HG02798 (cell line): ENCODE measurements around the gene DCAF10.
"Not testable (repeated sequence)": the region's sequence is repeated elsewhere in the genome, so short reads cannot be mapped to it uniquely, and the experiment has no call there.

Experiments
- ATAC-seq: cut with Tn5 transposase; IDR thresholded peaks from one replicate; pipeline ENCODE4 v1.9.1; 2021; ENCODE audit warnings: mild to moderate bottlenecking; ENCODE audit not compliant: unreplicated experiment, poor library complexity

The DCAF10 gene

DNA sequence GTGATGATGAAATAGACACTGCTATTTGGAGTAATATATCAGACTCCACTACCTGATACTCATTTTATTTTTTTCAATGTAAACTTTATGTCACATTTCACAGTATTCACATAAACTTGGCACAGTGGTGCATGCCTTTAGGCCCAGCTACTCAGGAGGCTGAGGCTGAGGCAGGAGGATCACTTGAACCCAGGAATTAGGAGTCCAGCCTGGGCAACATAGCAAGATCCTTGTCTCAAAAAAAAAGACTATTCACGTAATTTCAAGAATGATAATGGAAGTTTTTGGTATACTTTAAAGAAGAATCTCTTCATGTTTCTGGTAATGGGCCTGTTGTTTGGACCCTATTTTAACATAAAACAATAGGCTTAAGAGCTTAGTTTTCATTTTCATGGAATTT is 56.0 kb downstream of the DCAF10 start:
- ATAC-seq = no peak

DNA sequence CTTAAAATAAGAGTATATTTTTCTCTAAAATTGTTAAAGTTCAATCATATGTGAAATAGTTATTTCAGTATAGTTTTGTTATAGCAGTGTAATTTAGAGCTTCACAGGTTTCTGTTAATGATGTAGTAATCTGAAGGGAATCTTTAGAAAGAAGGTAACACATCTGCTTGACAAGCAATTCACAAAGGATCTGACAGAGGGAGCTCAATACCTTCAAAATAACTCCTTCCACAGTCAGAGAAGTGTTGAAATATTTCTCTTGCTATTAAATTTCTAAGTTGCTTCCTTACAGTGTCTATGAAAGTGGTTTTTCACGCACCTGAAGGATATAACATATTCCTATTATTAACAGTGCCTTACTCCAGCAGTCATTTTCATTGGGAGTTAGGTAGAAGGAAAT is 58.4 kb downstream of the DCAF10 start:
- ATAC-seq = no peak

DNA sequence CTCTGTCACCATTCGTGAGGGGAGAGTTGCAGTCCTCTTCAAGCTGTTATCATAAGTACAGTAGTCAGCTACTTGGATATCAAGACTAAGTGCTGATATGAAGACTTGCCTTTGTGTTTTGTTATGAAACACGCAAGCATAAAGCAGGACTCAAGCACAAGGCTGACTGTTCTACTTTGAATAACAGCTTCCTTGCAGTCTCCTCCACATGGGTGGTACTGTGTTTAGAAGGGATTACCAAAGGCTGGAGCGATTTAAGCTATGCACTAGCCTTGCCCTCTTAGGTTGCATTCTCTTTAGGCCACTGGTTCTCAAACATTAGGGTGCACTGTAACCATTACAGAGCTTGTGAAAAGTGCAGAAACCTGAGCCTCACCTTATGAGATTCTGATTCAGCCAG is 61.9 kb downstream of the DCAF10 start:
- ATAC-seq = no peak

DNA sequence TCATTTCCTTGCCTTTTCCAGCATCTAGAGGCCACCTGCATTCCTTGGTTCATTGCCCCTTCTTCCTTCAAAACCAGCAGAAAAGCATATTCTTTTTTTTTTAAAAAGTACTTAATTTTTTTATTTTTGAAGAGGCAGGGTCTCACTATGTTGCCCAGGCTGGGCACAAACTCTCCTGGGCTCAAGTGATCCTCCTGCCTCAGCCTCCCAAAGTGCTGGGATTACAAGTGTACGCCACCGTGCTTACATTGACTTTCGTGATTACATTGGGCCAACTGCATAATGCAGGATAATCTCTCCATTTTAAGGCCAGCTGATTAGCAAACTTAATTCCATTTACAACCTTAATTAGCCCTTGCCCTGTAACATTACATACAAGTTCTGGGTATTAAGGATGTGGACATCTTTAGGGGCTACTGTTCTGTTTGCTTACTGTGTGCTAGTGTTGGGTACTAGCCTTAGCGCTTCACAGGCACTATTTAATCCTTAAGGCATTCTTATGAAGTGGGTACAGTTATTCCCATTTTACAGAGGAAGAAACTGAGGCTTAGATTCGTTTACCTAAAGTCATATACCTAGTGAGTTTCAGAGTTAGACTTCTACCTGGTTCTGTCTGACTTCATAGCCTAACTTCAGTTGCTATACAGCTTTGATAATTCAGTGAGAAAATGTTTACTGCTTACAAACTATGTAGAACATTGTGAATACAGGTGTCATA is 69.6 kb downstream of the DCAF10 start:
- no peak for ATAC-seq

DNA sequence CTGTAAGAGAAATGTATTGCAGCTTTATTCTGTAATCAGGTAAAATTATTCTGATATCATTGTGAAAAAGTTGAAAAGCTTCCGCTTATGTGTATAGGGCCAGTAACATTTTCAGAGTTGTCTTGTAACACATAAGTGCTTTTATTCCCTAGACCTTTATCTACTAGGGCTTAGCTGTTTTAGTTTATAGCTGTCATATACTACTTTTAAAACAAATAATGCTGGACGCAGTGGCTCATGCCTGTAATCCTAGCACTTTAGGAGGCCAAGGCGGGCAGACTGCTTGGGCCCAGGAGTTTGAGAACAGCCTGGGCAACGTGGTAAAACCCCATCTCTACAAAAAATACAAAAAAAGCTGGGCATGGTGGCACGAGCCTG is 70.2 kb downstream of the DCAF10 start:
- no peak for ATAC-seq

DNA sequence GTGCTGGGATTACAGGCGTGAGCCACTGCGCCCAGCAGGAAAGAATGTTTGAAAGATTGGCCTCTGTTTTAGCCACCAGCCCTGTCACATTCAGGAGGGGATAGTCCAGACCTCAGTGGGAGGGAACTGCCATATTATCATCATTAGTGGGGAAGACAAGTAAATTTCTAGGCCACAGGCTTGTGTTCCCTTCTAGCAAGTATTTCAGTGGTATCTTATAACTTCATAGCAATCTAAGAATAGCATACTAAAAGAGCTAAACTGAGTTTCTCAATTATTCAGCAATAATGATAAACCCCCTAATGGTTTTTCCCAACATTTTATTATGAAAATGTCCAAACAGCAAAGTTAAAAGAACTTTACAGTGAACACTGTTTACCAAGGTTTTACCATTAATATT is 73.4 kb downstream of the DCAF10 start:
- ATAC-seq = no peak

DNA sequence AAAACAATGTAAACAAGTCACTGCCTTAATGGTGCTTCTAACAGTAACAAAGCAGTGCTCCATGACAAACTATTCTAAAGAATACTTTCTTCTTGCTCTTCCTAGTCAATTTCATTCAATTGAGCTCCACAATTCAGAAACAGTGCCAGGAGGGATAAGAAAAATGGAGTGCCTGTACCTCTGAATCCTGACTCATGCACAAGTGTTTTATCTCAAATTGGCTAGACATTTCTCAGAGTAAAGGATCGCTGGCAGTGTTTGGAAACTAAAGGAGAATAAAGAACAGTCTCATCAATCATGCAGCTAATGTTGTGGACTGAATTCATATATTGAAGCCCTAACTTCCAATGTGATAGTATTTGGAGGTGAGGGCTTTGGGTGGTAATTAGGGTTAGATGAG is 75.8 kb downstream of the DCAF10 start:
- ATAC-seq = no peak

DNA sequence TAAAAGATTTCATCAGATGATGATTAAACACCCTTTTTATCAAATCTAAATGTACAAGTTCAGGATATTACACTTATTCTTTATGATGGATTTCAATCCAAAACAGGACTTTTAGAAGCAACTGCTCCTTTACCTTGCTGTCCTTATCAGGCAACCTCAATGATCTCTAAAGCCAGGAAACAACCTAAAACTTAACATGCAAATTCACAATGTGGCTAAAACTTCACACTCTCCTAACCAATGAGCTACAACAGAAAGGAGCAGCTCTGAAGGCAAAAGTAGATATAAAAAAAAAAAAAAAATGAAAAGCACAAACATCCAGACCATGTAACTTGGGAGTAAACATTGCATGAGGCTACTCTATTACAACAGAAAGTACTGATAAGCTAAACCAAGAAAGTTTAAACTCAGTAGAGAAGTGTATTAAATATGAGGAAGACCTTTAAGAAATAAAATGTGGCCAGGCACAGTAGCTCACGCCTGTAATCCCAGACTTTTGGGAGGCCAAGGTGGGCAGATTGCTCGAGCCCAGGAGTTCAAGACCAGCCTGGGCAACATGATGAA is 80.4 kb downstream of the DCAF10 start:
- ATAC-seq = peak; percentile 42

DNA sequence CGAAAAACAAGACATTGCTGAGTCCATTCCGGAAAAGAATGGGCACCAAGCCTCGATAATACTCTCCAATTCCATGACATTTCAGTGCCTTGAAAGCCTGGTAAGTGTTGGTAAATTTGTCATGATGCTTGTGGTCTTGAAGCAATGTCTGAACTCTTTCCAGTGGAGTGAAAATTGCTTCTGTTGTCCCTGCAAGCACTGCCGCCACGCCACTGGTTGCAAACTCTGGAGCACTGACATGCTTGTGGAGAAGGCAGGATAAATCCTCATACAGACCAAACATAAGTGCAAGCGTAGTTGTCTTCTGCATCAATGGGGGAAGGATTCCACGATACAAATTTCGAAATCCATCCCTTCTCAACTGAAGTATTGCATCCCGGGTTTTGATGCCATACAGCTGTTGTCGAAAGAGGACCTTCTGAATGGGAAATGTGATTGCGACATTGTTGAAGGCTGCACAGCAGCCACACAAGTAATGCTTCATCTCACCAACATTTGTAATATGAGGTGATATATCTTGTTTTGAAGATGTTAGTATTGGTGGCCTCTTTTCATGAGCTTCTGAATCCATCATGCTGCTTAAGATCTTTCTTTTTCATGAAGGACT is 87.5 kb downstream of the DCAF10 start:
- ATAC-seq = not testable (repeated sequence)

DNA sequence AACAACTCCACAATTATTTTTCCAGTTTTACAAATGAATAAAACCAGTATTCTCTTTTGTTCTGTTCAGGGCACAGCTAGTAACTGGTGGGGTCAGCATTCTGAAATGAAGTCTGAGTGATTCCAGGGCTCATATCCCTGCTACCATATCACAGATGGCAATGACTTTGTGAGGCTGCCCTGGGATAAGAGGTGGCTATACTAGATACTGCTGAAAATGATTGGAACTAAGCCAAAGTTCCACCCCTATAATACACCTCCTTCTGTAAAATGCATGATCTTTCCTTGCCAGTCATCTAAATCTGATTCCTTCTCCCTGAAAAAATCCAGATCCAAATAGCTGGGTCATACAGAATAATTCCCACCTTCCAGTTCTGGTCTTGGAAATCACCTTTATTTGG is 88.9 kb downstream of the DCAF10 start:
- no peak for ATAC-seq

DNA sequence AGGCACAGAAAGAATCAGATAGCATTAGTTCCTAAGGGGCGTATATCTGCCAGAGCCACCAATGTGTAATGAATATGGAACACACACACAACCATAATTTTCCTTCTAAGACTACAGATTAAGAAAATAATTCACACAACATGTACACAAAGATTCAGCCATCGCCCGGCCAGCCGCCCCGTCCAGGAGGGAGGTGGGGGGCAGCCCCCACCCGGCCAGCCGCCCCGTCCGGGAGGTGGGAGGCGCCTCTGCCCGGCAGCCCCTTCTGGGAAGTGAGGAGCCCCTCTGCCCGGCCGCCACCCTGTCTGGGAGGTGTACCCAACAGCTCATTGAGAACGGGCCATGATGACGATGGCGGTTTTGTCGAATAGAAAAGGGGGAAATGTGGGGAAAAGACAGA is 90.4 kb downstream of the DCAF10 start:
- ATAC-seq = not testable (repeated sequence)

DNA sequence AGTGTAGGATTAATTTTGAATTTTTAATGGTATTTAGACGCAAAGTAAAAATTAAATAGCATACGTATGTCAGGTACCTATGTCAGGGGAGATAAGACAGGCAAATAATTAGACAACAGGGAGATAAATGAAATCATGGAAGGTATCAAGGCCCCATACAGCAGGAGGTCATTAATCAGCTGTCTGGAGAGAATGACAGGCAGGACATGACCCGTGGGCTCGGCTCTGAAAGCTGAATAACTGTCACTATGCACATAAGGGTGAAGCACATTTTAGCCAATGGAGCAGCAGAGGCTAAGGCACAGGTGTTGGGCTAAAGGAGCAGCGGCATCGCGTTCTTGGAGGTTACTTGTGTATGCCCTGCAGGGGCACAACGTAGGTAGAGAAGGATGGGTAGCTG is 91.5 kb downstream of the DCAF10 start:
- ATAC-seq = no peak

DNA sequence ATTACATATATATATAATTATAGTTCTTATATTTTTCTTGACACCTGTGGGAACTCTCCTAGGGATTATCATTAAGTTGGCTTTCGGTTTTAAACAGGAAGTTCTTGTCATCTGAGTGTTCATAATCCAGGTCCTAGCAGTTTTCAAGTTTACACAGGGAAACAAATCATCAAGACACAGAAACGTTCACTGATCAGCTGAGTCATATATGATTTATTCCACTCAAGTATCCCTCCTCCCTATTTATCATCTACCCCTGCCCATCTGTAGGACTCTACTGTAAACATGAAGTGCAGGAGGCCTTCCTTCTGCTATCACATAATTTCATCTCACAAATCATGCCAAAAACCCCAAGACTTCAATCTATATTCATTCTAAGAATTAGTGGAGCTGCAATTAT is 97.1 kb downstream of the DCAF10 start:
- no peak for ATAC-seq

DNA sequence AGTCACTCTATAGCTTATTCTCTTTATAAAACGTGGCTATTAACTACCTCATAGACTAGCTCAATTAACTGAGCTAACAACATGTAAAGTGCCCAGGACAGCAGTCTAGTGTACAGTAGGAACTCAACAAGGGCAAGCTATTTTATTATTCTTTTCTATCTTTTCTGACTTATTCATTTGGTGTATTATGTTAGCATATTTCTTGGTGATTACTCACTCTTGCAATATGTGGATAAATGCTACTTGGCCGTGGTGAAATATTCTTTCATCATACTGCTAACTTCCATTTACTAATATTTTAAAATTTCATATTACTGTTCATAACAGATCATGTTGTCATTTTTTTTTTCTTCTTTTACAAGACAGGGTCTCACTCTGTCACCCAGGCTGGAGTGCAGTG is 98.4 kb downstream of the DCAF10 start:
- no peak for ATAC-seq

DNA sequence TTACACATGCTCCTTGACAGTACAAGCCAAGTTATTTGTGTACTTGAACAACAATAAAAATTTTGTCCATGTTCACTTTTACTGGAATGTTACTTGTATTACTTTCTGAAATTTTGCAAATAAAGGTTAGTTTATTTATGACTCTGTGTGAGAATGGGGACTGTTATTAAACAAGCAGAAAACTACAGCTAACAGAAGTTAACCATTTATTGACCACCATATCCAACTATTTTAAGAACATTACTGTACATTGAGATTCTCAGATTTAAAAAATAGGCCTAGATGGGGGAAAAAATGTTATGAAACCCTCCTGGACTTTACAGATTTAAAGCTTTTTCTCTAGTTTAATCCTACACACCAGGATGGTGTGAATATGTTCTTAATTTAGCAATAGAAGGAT is 101.5 kb downstream of the DCAF10 start:
- no peak for ATAC-seq

DNA sequence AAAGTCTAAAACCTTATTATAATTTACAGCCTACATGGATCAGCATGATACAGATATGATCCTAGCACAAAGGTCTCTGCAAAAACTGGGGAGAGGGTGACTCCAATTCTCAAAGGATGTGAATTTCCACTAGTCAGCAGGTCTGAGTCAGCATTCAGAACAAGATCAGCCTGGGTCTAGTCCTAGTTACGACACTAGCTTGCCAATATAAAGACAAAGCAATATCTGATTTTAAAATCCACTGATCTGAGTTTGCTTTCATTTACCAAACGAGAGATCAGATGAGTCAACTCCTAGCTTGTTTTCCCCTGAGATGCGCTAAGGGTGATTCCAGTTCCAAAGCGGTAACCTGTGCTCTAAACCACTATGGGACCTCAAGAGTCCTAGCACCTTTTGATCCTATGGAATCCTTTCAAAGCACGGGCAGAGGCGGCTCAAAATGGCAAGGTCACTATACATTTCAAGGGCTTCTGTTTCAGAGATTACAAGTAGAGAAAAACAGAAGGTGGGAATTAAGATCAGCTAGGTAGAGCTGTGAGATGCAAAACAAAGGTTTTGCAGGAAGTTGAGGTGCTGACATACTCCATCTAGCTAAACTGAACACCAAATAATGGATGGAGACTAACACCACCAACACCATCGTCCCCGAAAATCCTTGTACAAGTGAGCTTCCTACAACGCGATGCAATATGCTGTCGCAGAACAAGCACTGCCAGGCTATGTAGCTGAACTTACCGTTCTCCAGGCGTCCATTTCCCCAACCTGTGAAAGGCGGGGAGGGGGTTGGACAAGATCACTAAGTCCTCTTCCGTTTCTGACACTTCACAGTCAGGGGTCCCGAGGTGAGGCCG is 102.4 kb downstream of the DCAF10 start:
- ATAC-seq = no peak

DNA sequence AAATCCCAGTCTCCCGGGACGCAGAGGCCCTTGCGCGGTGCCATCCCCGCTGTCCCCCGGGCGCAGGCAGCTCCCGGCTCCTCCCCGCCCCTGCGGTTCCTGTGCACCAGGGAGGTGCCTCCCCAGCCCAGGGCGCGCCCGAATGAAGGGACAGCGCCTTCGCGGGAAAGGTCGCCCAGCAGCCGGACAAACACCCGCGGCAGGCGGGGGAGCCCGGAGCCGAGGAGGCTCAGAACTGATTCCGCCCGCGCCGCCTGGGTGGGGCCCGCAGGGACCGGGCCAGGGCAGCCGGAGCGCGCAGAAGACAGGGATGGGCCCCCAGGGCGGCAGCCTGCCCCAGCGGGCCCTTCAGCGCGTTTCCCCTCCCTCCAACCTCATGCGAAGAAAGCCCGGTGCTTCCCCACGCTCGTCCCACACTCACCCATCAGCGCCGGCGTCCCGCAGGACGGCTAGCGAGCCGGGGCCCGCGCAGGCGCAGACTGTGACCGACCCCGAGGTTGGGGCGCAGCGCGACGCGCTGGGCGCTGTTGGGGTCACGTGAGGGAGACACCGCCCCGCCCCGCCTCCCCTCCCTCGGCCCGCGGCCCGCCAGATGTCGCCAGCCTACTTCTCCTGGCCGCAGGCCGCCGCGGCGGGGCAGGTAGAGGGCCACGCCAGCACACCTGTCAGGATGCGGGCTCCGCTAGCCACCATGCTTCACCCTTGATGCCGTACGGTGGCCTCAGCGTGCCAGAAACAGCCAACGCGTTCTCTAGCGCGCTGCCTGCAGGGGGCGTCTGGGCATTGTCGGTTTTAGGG is 103.2 kb downstream of the DCAF10 start, which contains the start of gene SLC25A51:
Gene SLC25A51 (minus strand): TSS at position 481 of the 798 bp plus-strand sequence. CDS start 15,577 bp downstream, outside the sequence.
- peak; percentile 90 for ATAC-seq

DNA sequence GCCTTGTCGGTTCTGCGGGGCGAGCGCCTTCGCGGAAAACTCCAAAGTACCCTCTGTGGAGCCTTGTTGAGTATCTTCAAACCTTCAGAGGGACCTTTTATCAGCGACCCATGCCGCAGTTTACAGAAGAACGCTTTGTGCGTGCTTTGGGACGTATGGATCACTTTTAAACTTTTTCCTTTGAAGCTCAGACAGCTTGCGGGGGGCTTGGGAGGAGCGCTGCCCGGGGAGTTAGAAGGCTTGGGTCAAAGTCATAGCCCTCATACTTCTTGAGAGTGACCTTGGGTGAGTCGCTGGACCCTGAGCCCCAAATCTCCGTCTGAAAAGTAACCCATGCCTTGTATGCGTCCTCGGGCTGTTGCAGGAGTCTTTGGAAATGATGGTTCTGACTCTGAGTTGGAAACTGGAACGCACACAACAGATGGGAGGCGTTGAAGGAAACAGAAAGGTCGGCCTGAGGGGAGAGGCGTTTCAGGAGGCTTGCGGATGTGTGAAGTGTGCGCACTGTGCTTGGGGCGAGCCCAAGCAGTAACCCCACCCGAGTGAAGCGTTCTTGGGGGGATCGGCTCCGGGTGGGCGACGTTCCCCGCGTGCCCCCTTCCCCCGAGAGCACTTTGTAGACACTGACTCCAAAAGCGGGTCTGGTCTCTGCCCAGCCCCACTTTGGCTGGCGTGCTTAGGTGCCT is 104.0 kb downstream of the DCAF10 start:
- ATAC-seq = no peak

DNA sequence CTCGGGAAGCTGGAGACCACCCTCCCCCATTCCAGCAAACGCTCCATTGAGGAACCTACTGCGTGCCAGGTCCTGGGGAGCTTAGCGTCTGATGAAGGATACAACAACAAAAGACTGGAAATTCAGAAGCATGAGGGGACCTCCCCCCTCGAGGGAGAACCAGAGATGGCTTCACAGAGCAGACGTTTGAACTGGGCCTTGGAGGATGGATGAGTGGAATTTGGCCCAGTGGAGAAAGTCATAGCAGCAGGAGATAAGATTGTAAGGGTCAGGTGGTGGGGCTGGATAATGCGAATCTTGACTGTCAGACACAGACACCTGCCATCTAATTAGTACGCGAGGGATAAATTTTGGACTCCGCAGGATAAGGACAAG is 104.5 kb downstream of the DCAF10 start:
- no peak for ATAC-seq

DNA sequence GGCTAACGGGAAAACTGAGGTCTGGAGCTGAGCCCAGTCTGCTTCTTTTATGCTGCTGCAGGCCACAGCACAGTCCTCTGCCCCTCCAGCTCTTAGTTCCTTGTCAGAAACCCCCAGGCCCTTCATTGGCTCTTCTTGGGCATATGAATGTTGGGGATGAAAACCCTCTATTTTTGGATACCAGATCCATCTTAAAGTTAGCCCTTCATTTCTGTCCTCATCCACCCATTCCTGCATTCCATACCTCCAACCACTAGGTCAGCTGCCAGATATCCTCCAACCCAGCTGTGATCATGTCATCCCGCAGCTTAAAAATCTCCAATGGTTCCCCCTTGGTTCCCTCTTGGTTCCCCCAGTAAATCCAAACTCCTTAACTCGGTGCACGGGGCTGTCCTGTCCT is 105.2 kb downstream of the DCAF10 start:
- ATAC-seq = no peak
